HepG2 (cell line): Measurements from ENCODE around the gene PNO1.

Experiments
- MYC ChIP-seq: sonication (generic); formaldehyde crosslinking; IDR thresholded peaks from 2 replicates; pipeline ENCODE4 v1.9.0; 2021; ENCODE audit warnings: missing genetic modification reagents, borderline replicate concordance
- POLR2A ChIP-seq, 2 experiments: IDR thresholded peaks; 2 replicates each; pipeline ENCODE4 v1.6.1; 2011; ENCODE audit warnings: low read depth in 2 of 2, low read length in 2 of 2, mild to moderate bottlenecking in 1 of 2, moderate library complexity in 1 of 2; ENCODE audit not compliant: insufficient read depth in 1 of 2
- TF ChIP-seq, protein P1 (sequence below): sonication (generic); formaldehyde crosslinking; IDR thresholded peaks from 2 replicates; pipeline ENCODE4 v1.5.0; 2020; ENCODE audit warnings: mild to moderate bottlenecking, missing genetic modification reagents, moderate library complexity
- TF ChIP-seq, protein P2 (sequence below): sonication (generic); formaldehyde crosslinking; IDR thresholded peaks from 2 replicates; pipeline ENCODE4 v1.8.0; 2022; ENCODE audit warnings: missing genetic modification reagents, mild to moderate bottlenecking, borderline replicate concordance
- TF ChIP-seq, protein P3 (sequence below): sonication (generic); formaldehyde crosslinking; IDR thresholded peaks from 2 replicates; pipeline ENCODE4 v1.5.0; 2020; ENCODE audit warnings: missing genetic modification reagents
- TF ChIP-seq, protein P4 (sequence below): sonication (generic); formaldehyde crosslinking; IDR thresholded peaks from 2 replicates; pipeline ENCODE4 v1.8.1; 2023; ENCODE audit warnings: missing genetic modification reagents, inconsistent platforms, borderline replicate concordance

DNA sequence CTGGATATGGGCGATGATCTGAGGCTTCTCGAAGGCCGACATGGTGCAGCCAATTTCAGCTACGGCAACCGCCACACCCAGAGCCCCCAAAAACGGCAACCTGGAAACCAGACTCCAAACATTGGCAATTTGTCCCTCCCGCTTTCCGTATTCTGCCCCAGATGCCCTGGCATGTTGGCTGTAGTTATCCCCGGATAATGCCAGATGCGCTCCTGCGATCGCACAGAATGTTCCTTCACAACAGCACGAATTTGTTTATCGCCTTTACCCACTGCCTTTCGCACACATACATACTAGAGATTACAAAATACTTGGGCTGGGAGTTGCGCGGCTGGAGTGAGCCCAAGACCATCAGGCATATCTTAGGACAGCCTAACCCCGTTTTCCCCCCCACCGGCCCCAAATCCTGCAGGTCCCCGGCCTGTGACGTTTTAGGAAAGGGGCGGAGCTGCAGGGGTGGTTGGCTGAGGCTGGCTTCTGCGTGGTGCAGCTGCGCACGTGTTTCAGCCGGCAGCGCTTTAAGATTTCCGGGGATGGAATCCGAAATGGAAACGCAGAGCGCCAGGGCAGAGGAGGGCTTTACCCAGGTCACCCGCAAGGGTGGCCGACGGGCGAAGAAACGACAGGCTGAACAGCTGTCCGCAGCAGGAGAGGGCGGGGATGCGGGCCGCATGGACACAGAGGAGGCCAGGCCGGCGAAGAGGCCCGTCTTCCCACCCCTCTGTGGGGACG is at the start of gene PNO1:
- TF ChIP-seq, protein P1, sequence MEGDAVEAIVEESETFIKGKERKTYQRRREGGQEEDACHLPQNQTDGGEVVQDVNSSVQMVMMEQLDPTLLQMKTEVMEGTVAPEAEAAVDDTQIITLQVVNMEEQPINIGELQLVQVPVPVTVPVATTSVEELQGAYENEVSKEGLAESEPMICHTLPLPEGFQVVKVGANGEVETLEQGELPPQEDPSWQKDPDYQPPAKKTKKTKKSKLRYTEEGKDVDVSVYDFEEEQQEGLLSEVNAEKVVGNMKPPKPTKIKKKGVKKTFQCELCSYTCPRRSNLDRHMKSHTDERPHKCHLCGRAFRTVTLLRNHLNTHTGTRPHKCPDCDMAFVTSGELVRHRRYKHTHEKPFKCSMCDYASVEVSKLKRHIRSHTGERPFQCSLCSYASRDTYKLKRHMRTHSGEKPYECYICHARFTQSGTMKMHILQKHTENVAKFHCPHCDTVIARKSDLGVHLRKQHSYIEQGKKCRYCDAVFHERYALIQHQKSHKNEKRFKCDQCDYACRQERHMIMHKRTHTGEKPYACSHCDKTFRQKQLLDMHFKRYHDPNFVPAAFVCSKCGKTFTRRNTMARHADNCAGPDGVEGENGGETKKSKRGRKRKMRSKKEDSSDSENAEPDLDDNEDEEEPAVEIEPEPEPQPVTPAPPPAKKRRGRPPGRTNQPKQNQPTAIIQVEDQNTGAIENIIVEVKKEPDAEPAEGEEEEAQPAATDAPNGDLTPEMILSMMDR: 0 out of 2 replicates have a peak, but pooled peaks have one; percentile 14
- TF ChIP-seq, protein P2, sequence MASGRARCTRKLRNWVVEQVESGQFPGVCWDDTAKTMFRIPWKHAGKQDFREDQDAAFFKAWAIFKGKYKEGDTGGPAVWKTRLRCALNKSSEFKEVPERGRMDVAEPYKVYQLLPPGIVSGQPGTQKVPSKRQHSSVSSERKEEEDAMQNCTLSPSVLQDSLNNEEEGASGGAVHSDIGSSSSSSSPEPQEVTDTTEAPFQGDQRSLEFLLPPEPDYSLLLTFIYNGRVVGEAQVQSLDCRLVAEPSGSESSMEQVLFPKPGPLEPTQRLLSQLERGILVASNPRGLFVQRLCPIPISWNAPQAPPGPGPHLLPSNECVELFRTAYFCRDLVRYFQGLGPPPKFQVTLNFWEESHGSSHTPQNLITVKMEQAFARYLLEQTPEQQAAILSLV: peak; percentile 82; the same call in 1 of the 2 replicates
- TF ChIP-seq MYC (CRISPR knock-in tag) (peak; percentile 99), POLR2A (IDR thresholded peaks at IDR 0.05; ENCODE audit: insufficient read depth in 1 of 2, low read depth in 2 of 2, low read length in 2 of 2) (peak; percentile 71 to 84)
- TF ChIP-seq, protein P3, sequence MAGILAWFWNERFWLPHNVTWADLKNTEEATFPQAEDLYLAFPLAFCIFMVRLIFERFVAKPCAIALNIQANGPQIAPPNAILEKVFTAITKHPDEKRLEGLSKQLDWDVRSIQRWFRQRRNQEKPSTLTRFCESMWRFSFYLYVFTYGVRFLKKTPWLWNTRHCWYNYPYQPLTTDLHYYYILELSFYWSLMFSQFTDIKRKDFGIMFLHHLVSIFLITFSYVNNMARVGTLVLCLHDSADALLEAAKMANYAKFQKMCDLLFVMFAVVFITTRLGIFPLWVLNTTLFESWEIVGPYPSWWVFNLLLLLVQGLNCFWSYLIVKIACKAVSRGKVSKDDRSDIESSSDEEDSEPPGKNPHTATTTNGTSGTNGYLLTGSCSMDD (CRISPR knock-in tag): no peak
- TF ChIP-seq, protein P4, sequence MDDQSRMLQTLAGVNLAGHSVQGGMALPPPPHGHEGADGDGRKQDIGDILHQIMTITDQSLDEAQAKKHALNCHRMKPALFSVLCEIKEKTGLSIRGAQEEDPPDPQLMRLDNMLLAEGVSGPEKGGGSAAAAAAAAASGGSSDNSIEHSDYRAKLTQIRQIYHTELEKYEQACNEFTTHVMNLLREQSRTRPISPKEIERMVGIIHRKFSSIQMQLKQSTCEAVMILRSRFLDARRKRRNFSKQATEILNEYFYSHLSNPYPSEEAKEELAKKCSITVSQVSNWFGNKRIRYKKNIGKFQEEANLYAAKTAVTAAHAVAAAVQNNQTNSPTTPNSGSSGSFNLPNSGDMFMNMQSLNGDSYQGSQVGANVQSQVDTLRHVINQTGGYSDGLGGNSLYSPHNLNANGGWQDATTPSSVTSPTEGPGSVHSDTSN (CRISPR knock-in tag): no peak
